ENCODE measurements around the gene MYCBPAP. TPM values are rescaled to one million over a fixed set of nuclear protein-coding genes. Genes with fewer than 3 reads are reported as not detected.

Gene MYCBPAP
- total RNA-seq, 5 donors from 2014 or later (not counting 1 experiment from before 2014, with no cell fraction given) = 0.92 to 6.9 (median 4.7) TPM

DNA sequence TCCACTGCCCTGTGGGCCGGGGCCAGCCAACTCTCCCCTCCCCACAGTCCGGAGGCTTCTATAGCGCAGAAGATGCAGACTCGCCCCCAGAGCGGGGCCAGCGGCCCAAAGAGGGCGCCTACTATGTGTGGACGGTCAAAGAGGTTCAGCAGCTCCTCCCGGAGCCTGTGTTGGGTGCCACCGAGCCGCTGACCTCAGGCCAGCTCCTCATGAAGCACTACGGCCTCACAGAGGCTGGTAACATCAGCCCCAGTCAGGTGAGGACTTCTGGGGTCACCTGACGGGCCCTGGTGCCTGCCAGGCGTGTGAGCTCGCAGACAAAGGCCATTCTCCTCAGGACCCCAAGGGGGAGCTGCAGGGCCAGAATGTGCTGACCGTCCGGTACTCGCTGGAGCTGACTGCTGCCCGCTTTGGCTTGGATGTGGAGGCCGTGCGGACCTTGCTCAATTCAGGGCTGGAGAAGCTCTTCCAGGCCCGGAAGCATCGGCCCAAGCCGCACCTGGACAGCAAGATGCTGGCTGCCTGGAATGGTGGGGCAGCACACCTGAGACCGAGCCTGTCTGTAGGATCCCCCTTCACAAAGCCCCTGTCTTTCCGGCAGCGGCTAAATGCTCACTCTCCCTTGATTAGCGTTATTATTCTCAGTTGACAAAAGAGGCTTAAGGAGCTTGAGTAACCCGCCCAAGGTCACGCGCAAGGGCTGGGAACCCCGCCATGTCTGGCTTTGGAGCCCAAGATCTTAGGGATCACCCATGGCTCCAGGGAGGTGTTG is 42.6 kb downstream of the MYCBPAP start:
- H3K4me1 Mint-ChIP-seq = peaks cover 5 to 9% (median 8%) of the 10 kb centered on the region in 3 donors
- Histone ChIP-seq H3K27me3 (replicated peaks in 1 of 2; ENCODE audit: control insufficient read depth in 2 of 2, extremely low read depth in 1 of 2, insufficient read depth in 2 of 2, low read length in 1 of 2) (peaks cover 0 to 14% of the 10 kb centered on the region in 2 experiments), H3K9me3 (no peaks in the 10 kb centered on the region), H3K27ac (ENCODE audit: low read length) (no peak overlapping the region), H3K4me1 (ENCODE audit: control insufficient read depth in 1 of 2, extremely low read depth in 1 of 2, insufficient read depth in 2 of 2, low read length in 2 of 2) (peaks cover 0 to 18% of the 10 kb centered on the region in 2 experiments), H3K36me3 (ENCODE audit: control insufficient read depth in 2 of 2, extremely low read depth in 1 of 2, insufficient read depth in 1 of 2, low read length in 1 of 2) (no peaks in the 10 kb centered on the region), H3K4me3 (ENCODE audit: control insufficient read depth in 1 of 2, extremely low read depth in 1 of 2, low read length in 1 of 2) (no peak overlapping the region)
- no peak overlapping the region for H3K27ac Mint-ChIP-seq
- no peaks in the 10 kb centered on the region for H3K27me3 Mint-ChIP-seq
- 87% methylated on average over 29 of the region's 32 CpGs for WGBS (ENCODE audit: insufficient coverage)
- ChIA-PET POLR2A (interaction anchor here in 1 of 2 donors (1.0 kb wide), 1 partner anchor 9 kb away, joined by 3 read pairs; no protein-coding TSS in a partner anchor), CTCF (interaction anchor here in 1 of 2 donors (0.5 kb wide), 1 partner anchor 72 kb away, joined by 3 read pairs; no protein-coding TSS in a partner anchor)
- H3K36me3 Mint-ChIP-seq = peaks cover 5% of the 10 kb centered on the region
- H3K9me3 Mint-ChIP-seq = no peaks in the 10 kb centered on the region
- no peak overlapping the region for H3K4me3 Mint-ChIP-seq
- no peak for DNase-seq
- no peak for ATAC-seq (replicated peaks in 1 of 4)

DNA sequence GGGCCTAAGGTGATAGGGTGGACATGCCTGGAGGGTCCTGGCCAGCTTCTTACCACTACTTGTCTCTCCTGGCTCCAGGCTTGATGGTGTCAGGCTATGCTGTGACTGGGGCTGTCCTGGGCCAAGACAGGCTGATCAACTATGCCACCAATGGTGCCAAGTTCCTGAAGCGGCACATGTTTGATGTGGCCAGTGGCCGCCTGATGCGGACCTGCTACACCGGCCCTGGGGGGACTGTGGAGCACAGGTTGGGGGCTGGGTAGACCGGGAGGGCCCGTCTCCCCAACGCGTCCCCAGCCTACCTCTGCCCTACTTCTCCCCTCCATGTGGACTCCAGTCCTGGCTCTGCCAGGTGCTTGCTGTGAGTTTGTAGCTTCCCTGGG is 43.2 kb downstream of the MYCBPAP start:
- Histone ChIP-seq H3K4me1 (ENCODE audit: control insufficient read depth in 1 of 2, extremely low read depth in 1 of 2, insufficient read depth in 2 of 2, low read length in 2 of 2) (peaks cover 0 to 15% of the 10 kb centered on the region in 2 experiments), H3K36me3 (ENCODE audit: control insufficient read depth in 2 of 2, extremely low read depth in 1 of 2, insufficient read depth in 1 of 2, low read length in 1 of 2) (no peaks in the 10 kb centered on the region), H3K9me3 (no peaks in the 10 kb centered on the region), H3K4me3 (ENCODE audit: control insufficient read depth in 1 of 2, extremely low read depth in 1 of 2, low read length in 1 of 2) (no peak overlapping the region), H3K27me3 (replicated peaks in 1 of 2; ENCODE audit: control insufficient read depth in 2 of 2, extremely low read depth in 1 of 2, insufficient read depth in 2 of 2, low read length in 1 of 2) (peaks cover 0 to 9% of the 10 kb centered on the region in 2 experiments), H3K27ac (ENCODE audit: low read length) (no peak overlapping the region)
- H3K27ac Mint-ChIP-seq = no peak overlapping the region
- 67% methylated on average over 1 of the region's 8 CpGs for WGBS (ENCODE audit: insufficient coverage)
- POLR2A ChIA-PET = interaction anchor here in 1 of 2 donors (1.0 kb wide), 1 partner anchor 9 kb away, joined by 3 read pairs; no protein-coding TSS in a partner anchor
- no peak overlapping the region for H3K4me3 Mint-ChIP-seq
- H3K36me3 Mint-ChIP-seq = peaks cover 5% of the 10 kb centered on the region
- DNase-seq = no peak
- H3K4me1 Mint-ChIP-seq = peaks cover 3 to 8% (median 6%) of the 10 kb centered on the region in 3 donors
- no peaks in the 10 kb centered on the region for H3K9me3 Mint-ChIP-seq
- no peaks in the 10 kb centered on the region for H3K27me3 Mint-ChIP-seq
- CTCF ChIA-PET = no interaction called here
- ATAC-seq (replicated peaks in 1 of 4) = no peak

DNA sequence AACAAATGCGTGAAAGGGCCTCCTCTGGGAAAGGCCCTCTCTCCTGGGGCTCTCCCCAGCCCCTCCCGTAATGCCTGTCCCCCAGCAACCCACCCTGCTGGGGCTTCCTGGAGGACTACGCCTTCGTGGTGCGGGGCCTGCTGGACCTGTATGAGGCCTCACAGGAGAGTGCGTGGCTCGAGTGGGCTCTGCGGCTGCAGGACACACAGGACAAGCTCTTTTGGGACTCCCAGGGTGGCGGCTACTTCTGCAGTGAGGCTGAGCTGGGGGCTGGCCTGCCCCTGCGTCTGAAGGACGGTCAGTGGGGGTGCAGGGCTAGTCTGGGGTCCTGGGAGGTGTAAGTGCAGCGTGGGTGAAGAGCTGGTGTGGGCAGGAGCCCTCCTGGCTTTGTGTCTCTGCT is 43.6 kb downstream of the MYCBPAP start:
- Mint-ChIP-seq H3K27ac (no peak overlapping the region), H3K27me3 (peaks cover 0 to 2% of the 10 kb centered on the region in 2 donors), H3K36me3 (peaks cover 5% of the 10 kb centered on the region), H3K4me1 (peaks cover under 1 to 3% (median 1%) of the 10 kb centered on the region in 3 donors), H3K4me3 (no peak overlapping the region), H3K9me3 (no peaks in the 10 kb centered on the region)
- ChIA-PET POLR2A (no interaction called here), CTCF (interaction anchor here in 1 of 2 donors (1.0 kb wide), 1 partner anchor 11 kb away, joined by 4 read pairs; no protein-coding TSS in a partner anchor)
- WGBS (ENCODE audit: insufficient coverage) = 83% methylated on average over 10 of the region's 12 CpGs
- Histone ChIP-seq H3K9me3 (no peaks in the 10 kb centered on the region), H3K27ac (ENCODE audit: low read length) (no peak overlapping the region), H3K4me3 (ENCODE audit: control insufficient read depth in 1 of 2, extremely low read depth in 1 of 2, low read length in 1 of 2) (no peak overlapping the region), H3K27me3 (replicated peaks in 1 of 2; ENCODE audit: control insufficient read depth in 2 of 2, extremely low read depth in 1 of 2, insufficient read depth in 2 of 2, low read length in 1 of 2) (peaks cover 0 to 10% of the 10 kb centered on the region in 2 experiments), H3K4me1 (ENCODE audit: control insufficient read depth in 1 of 2, extremely low read depth in 1 of 2, insufficient read depth in 2 of 2, low read length in 2 of 2) (peaks cover 0 to 10% of the 10 kb centered on the region in 2 experiments), H3K36me3 (ENCODE audit: control insufficient read depth in 2 of 2, extremely low read depth in 1 of 2, insufficient read depth in 1 of 2, low read length in 1 of 2) (no peaks in the 10 kb centered on the region)
- DNase-seq = no peak
- no peak for ATAC-seq (replicated peaks in 1 of 4)

DNA sequence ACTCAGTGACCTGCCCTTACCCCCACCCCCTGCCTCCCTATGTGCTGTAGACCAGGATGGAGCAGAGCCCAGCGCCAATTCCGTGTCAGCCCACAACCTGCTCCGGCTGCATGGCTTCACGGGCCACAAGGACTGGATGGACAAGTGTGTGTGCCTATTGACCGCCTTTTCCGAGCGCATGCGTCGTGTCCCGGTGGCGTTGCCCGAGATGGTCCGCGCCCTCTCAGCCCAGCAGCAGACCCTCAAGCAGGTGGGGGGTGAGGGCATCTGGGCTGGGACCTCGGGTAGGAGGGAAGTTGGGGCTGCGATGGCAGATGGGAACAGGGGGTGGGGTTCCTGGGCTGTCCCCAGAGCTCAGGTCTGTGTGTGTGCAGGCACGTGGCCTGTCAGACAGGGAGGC is 46.0 kb downstream of the MYCBPAP start:
- no peaks in the 10 kb centered on the region for H3K36me3 ChIP-seq (ENCODE audit: control insufficient read depth in 2 of 2, extremely low read depth in 1 of 2, insufficient read depth in 1 of 2, low read length in 1 of 2)

DNA sequence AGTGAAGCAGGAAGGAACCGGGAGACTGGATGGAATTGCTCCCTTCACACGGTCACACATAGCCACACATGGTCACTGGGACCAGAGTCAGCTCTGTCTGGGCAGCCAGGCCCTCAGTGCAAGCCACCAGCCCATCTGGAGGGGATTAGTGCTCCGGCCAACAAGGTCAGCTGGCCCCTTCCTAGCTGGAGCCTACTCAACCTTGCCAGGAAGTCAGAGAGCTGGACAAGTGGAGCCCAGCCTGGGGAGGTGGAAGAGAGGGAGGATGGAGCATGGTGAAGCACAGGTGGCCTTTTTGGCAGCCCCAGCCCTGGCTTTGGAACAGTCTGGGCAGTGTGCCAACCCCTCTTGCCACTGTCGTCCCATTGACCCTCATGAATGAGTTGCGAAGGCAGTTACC is 48.6 kb downstream of the MYCBPAP start:
- H3K9me3 Mint-ChIP-seq = no peaks in the 10 kb centered on the region

More for the DNA sequence above, 46.0 kb downstream of the MYCBPAP start:
- peaks cover 13 to 21% of the 10 kb centered on the region in 2 donors for H3K27me3 Mint-ChIP-seq
- no peaks in the 10 kb centered on the region for H3K9me3 Mint-ChIP-seq
- no peak overlapping the region for H3K27ac Mint-ChIP-seq
- ChIA-PET POLR2A (no interaction called here), CTCF (no interaction called here)
- peaks cover 5 to 10% (median 7%) of the 10 kb centered on the region in 3 donors for H3K4me1 Mint-ChIP-seq
- no peak for ATAC-seq (replicated peaks in 1 of 4)
- Histone ChIP-seq H3K4me3 (ENCODE audit: control insufficient read depth in 1 of 2, extremely low read depth in 1 of 2, low read length in 1 of 2) (no peak overlapping the region), H3K27ac (ENCODE audit: low read length) (no peak overlapping the region), H3K4me1 (ENCODE audit: control insufficient read depth in 1 of 2, extremely low read depth in 1 of 2, insufficient read depth in 2 of 2, low read length in 2 of 2) (peaks cover 0 to 8% of the 10 kb centered on the region in 2 experiments), H3K9me3 (no peaks in the 10 kb centered on the region), H3K27me3 (replicated peaks in 1 of 2; ENCODE audit: control insufficient read depth in 2 of 2, extremely low read depth in 1 of 2, insufficient read depth in 2 of 2, low read length in 1 of 2) (peaks cover 0 to 33% of the 10 kb centered on the region in 2 experiments)
- 93% methylated on average over 15 of the region's 17 CpGs for WGBS (ENCODE audit: insufficient coverage)
- peaks cover 5% of the 10 kb centered on the region for H3K36me3 Mint-ChIP-seq
- no peak for DNase-seq
- no peak overlapping the region for H3K4me3 Mint-ChIP-seq

DNA sequence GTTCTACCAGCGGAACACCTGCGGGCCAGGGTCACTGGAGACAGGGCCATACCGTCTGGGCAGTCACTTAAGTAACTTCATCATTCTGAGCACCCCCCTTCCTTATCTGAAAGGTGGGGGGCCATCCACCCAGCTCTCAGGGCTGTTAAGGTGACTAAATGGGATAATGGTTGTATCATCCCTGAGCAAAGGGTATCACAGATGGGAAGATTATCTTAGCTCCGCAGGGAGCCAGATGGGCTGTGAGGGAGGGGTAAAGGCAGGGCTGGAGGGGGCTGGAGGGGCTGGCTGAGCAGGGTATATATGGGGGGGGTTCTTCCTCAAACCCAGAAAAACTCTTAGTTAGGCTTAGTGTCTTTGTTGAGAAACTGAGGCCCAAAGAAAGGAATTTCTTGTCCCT is 49.4 kb downstream of the MYCBPAP start:
- Mint-ChIP-seq H3K4me1 (peaks cover 19 to 26% (median 22%) of the 10 kb centered on the region in 3 donors), H3K36me3 (peaks cover 3% of the 10 kb centered on the region), H3K4me3 (no peak overlapping the region), H3K27me3 (peaks cover 19 to 37% of the 10 kb centered on the region in 2 donors), H3K27ac (no peak overlapping the region), H3K9me3 (no peaks in the 10 kb centered on the region)
- Histone ChIP-seq H3K4me1 (ENCODE audit: control insufficient read depth in 1 of 2, extremely low read depth in 1 of 2, insufficient read depth in 2 of 2, low read length in 2 of 2) (peaks cover 6 to 38% of the 10 kb centered on the region in 2 experiments), H3K36me3 (ENCODE audit: control insufficient read depth in 2 of 2, extremely low read depth in 1 of 2, insufficient read depth in 1 of 2, low read length in 1 of 2) (no peaks in the 10 kb centered on the region), H3K27me3 (replicated peaks in 1 of 2; ENCODE audit: control insufficient read depth in 2 of 2, extremely low read depth in 1 of 2, insufficient read depth in 2 of 2, low read length in 1 of 2) (peaks cover 4 to 63% of the 10 kb centered on the region in 2 experiments), H3K9me3 (no peaks in the 10 kb centered on the region), H3K27ac (ENCODE audit: low read length) (no peak overlapping the region), H3K4me3 (ENCODE audit: control insufficient read depth in 1 of 2, extremely low read depth in 1 of 2, low read length in 1 of 2) (no peak overlapping the region)
- CTCF ChIA-PET = interaction anchor here in 1 of 2 donors (0.5 kb wide), 1 partner anchor 33 kb away, joined by 4 read pairs; no protein-coding TSS in a partner anchor
- DNase-seq = no peak
- POLR2A ChIA-PET = no interaction called here
- WGBS (ENCODE audit: insufficient coverage) = 100% methylated on average over 1 of the region's 4 CpGs
- ATAC-seq (replicated peaks in 1 of 4) = no peak

More for the DNA sequence above, 48.6 kb downstream of the MYCBPAP start:
- 65% methylated on average over 2 of the region's 5 CpGs for WGBS (ENCODE audit: insufficient coverage)
- H3K36me3 ChIP-seq (ENCODE audit: control insufficient read depth in 2 of 2, extremely low read depth in 1 of 2, insufficient read depth in 1 of 2, low read length in 1 of 2) = no peaks in the 10 kb centered on the region
- H3K9me3 ChIP-seq = no peaks in the 10 kb centered on the region
- peaks cover 0 to 55% of the 10 kb centered on the region in 2 experiments for H3K27me3 ChIP-seq (replicated peaks in 1 of 2; ENCODE audit: control insufficient read depth in 2 of 2, extremely low read depth in 1 of 2, insufficient read depth in 2 of 2, low read length in 1 of 2)
- peaks cover 13 to 30% of the 10 kb centered on the region in 2 donors for H3K27me3 Mint-ChIP-seq
- DNase-seq = no peak
- peaks cover 3% of the 10 kb centered on the region for H3K36me3 Mint-ChIP-seq
- ChIA-PET POLR2A (no interaction called here), CTCF (no interaction called here)
- H3K4me1 ChIP-seq (ENCODE audit: control insufficient read depth in 1 of 2, extremely low read depth in 1 of 2, insufficient read depth in 2 of 2, low read length in 2 of 2) = peaks cover 6 to 30% of the 10 kb centered on the region in 2 experiments
- H3K27ac Mint-ChIP-seq = no peak overlapping the region
- H3K4me3 Mint-ChIP-seq = no peak overlapping the region
- ATAC-seq (replicated peaks in 1 of 4) = no peak
- H3K27ac ChIP-seq (ENCODE audit: low read length) = no peak overlapping the region
- H3K4me3 ChIP-seq (ENCODE audit: control insufficient read depth in 1 of 2, extremely low read depth in 1 of 2, low read length in 1 of 2) = no peak overlapping the region
- peaks cover 11 to 20% (median 16%) of the 10 kb centered on the region in 3 donors for H3K4me1 Mint-ChIP-seq

All from T-cell (primary cell).